GM08714 (cell line): ENCODE measurements around the gene ARR3.
"Not testable (repeated sequence)": the region's sequence is repeated elsewhere in the genome, so short reads cannot be mapped to it uniquely, and the experiment has no call there.

Source experiments
- H3K4me3 ChIP-seq: fragments of 200-500 bp; sonication (Bioruptor generic); 2 replicates; pipeline ENCODE4 v1.5.1; 2014; ENCODE audit warnings: mild to moderate bottlenecking, low read length, inconsistent platforms
- ZNF274 ChIP-seq: IDR thresholded peaks from 2 replicates; pipeline ENCODE4 v1.6.1; 2012; ENCODE audit warnings: mild to moderate bottlenecking, low read depth, low read length

Gene ARR3

DNA sequence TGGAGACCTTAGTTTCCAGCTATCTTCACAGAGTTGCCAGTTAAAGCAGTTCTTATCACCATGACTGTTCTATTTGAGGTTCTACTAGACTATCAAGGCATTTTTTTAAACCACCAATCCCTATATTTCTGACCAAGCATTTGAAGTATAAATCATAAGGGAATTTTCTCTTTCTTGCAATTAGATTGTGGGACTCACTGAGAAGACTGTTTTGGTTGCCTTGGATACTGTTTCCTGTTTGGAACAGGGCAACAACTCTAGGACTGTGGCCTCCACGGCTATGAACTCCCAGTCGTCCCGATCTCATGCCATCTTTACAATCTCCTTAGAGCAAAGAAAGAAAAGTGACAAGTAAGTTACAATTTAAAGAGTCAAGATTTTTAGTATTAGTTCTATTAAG lies 33.6 kb downstream of the ARR3 start:
- no peak for TF ChIP-seq ZNF274
- H3K4me3 ChIP-seq = no peak overlapping the region

GRCh38 chrX:70313503-70313902 lies 45.4 kb downstream of the ARR3 start:
- TF ChIP-seq ZNF274 = no peak
- no peak overlapping the region for H3K4me3 ChIP-seq

GRCh38 chrX:70322784-70323183 lies 54.6 kb downstream of the ARR3 start:
- no peak for TF ChIP-seq ZNF274
- no peak overlapping the region for H3K4me3 ChIP-seq

GRCh38 chrX:70323628-70324027 lies 55.5 kb downstream of the ARR3 start:
- H3K4me3 ChIP-seq = not testable (repeated sequence)

DNA sequence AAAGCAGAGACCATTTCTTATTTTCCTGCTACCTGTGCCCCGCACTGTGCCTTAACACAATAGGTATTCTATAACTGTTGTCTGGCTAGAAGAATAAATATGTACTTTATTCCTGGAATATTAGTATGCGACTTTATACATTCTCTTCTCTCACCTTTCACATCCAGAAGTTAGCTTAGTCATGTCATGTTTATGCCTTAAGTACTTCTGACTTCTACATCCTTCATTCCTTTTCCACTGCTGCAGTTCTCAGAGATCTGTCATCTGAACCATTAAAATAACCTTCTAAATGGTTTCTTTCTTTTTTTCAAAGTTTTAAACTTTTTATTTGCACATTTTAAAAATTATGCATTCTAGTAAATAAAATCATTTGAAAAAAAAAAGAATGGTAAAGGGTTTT lies 56.2 kb downstream of the ARR3 start:
- TF ChIP-seq ZNF274 = no peak
- no peak overlapping the region for H3K4me3 ChIP-seq

DNA sequence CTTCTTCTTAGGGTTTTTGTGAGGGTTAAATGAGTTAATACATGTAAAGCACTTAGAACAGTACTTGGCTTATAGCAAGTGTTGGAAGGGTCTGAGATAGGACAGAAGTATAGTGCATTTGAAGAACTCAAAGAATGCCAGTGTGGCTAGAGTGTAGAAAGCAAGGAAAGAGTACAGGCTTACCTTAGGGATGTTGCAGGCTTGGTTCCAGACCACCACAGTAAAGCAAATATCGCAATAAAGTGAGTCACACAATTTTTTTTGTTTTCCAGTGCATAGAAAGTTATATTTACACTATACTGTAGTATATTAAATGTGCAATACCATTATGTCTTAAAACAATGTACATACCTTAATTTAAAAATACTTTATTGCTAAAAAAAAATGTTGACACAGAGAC lies 63.0 kb downstream of the ARR3 start:
- TF ChIP-seq ZNF274 = no peak

More for the DNA sequence above, 63.0 kb downstream of the ARR3 start:
- H3K4me3 ChIP-seq = no peak overlapping the region
